ENCODE measurements around the gene ZNRF2. TPM values are rescaled to one million over a fixed set of nuclear protein-coding genes. Genes with fewer than 3 reads are reported as not detected.

Gene ZNRF2
- total RNA-seq, 4 donors from 2014 or later = 32.9 to 43.1 (median 35.4) TPM

DNA sequence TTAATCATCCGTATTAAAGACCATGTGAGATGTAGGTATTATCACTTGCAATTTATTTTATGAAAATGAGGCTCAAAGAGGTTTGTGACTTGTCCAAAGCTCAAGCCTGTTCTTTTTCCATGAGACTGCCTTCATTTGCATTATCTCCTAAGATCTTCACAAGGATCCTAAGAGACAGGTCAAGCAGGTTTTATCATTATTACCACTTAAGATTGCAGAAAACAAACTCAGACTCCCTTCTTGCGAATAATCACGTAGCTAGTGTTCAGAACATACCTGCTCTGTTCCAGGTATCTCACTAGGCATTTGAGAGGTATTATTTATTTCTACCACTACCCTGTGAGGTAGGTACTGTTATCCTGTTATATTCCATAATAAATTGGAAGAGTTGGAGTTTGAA is 64.8 kb downstream of the ZNRF2 start:
- WGBS, 2 donors = 60% methylated on average over 3 of the region's 3 CpGs
- no peak for DNase-seq (ENCODE audit: low spot score in 2 of 2)
- intact Hi-C loops (cut with DNase I; ENCODE audit: low total_unique reads) = no loop called here
- TF ChIP-seq POLR2A (IDR thresholded peaks at IDR 0.05) = no peak
- TF ChIP-seq, protein P1, sequence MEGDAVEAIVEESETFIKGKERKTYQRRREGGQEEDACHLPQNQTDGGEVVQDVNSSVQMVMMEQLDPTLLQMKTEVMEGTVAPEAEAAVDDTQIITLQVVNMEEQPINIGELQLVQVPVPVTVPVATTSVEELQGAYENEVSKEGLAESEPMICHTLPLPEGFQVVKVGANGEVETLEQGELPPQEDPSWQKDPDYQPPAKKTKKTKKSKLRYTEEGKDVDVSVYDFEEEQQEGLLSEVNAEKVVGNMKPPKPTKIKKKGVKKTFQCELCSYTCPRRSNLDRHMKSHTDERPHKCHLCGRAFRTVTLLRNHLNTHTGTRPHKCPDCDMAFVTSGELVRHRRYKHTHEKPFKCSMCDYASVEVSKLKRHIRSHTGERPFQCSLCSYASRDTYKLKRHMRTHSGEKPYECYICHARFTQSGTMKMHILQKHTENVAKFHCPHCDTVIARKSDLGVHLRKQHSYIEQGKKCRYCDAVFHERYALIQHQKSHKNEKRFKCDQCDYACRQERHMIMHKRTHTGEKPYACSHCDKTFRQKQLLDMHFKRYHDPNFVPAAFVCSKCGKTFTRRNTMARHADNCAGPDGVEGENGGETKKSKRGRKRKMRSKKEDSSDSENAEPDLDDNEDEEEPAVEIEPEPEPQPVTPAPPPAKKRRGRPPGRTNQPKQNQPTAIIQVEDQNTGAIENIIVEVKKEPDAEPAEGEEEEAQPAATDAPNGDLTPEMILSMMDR (IDR thresholded peaks at IDR 0.05) = no peak
- H3K4me3 ChIP-seq (ENCODE audit: low read depth, poor library complexity, severe bottlenecking) = no peak overlapping the region

DNA sequence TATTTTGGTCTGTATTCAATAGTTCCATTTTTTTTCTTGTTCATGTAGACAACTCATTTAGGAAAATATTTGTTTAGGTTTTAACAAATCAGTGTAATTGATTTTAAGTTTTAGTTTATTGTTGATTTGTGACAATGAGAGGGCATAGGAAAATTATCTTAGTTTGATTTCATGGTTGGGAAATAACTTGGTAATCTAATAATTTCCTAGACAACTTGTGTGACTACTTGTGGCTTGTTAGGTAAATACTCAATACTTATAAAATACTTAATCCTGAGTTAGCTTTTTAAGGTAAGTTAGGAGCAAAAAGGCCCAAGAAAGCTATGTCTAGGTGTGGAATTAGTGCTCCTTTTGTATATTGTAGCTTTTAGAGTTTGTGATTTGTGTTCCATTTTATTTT is 65.4 kb downstream of the ZNRF2 start:
- TF ChIP-seq POLR2A (IDR thresholded peaks at IDR 0.05) = no peak
- TF ChIP-seq, protein P1 (IDR thresholded peaks at IDR 0.05) = no peak
- no peak overlapping the region for H3K4me3 ChIP-seq (ENCODE audit: low read depth, poor library complexity, severe bottlenecking)
- intact Hi-C loops (cut with DNase I; ENCODE audit: low total_unique reads) = no loop called here
- DNase-seq (ENCODE audit: low spot score in 2 of 2) = no peak

DNA sequence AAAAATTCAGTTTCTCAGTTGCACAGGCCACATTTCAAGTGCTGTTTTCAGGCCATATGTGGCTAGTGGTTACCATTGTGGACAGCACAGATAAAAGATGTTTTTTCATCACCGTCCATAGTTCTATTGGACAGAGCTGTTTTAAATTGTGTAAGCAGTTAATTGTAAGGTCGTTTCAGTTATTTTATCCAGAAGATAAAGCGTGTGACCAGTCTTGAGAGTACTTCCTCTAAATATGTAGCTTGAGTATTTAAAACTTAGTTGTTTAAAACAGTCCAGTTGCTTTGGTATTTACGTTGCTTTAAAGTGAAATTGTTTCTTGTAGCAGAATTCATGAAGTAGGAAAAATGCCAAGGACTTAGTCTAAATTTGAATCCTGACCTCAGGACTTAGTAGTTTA is 66.9 kb downstream of the ZNRF2 start:
- no peak overlapping the region for H3K4me3 ChIP-seq (ENCODE audit: low read depth, poor library complexity, severe bottlenecking)

GRCh38 chr7:30351724-30352123 is 67.3 kb downstream of the ZNRF2 start:
- DNase-seq (ENCODE audit: low spot score in 2 of 2) = no peak

More for the DNA sequence above, 66.9 kb downstream of the ZNRF2 start:
- DNase-seq (ENCODE audit: low spot score in 2 of 2) = no peak
- intact Hi-C loops (cut with DNase I; ENCODE audit: low total_unique reads) = no loop called here
- WGBS, 2 donors = 53 to 56% methylated on average over 4 of the region's 4 CpGs
- no peak for TF ChIP-seq POLR2A (IDR thresholded peaks at IDR 0.05)
- TF ChIP-seq, protein P1 (IDR thresholded peaks at IDR 0.05) = no peak

GRCh38 chr7:30352169-30352568 is 67.8 kb downstream of the ZNRF2 start:
- TF ChIP-seq, protein P1 (IDR thresholded peaks at IDR 0.05) = no peak
- TF ChIP-seq POLR2A (IDR thresholded peaks at IDR 0.05) = no peak
- no peak overlapping the region for H3K4me3 ChIP-seq (ENCODE audit: low read depth, poor library complexity, severe bottlenecking)
- no peak for DNase-seq (ENCODE audit: low spot score in 2 of 2)
- intact Hi-C loops (cut with DNase I; ENCODE audit: low total_unique reads) = no loop called here
- WGBS, 2 donors = 77 to 78% methylated on average over 5 of the region's 5 CpGs

More at GRCh38 chr7:30351724-30352123, 67.3 kb downstream of the ZNRF2 start:
- intact Hi-C loops (cut with DNase I; ENCODE audit: low total_unique reads) = no loop called here
- no peak for TF ChIP-seq POLR2A (IDR thresholded peaks at IDR 0.05)
- TF ChIP-seq, protein P1 (IDR thresholded peaks at IDR 0.05) = no peak
- H3K4me3 ChIP-seq (ENCODE audit: low read depth, poor library complexity, severe bottlenecking) = no peak overlapping the region
- 25 to 33% methylated on average over 2 of the region's 2 CpGs for WGBS, 2 donors

DNA sequence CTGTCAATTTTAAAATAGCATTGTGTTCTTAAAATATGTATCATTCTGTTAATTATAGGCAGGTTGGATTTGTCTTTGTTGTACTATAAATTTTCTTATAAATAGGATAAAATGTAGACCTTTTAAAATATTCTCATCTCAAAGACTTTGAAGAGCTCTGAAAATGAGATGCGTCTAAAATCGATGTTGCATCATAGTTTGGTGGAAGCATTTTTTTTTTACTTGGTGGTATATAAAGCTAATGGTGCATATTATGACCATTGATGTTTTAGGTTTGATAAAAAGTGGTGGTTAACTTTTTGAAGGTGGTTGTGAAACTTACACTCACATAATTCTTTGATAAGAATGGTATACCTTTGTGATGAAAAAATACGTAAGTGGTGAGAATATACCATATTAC is 69.1 kb downstream of the ZNRF2 start:
- intact Hi-C loops (cut with DNase I; ENCODE audit: low total_unique reads) = no loop called here
- TF ChIP-seq, protein P1 (IDR thresholded peaks at IDR 0.05) = no peak
- TF ChIP-seq POLR2A (IDR thresholded peaks at IDR 0.05) = no peak
- WGBS, 2 donors = 95 to 96% methylated on average over 3 of the region's 3 CpGs
- DNase-seq (ENCODE audit: low spot score in 2 of 2) = no peak
- H3K4me3 ChIP-seq (ENCODE audit: low read depth, poor library complexity, severe bottlenecking) = no peak overlapping the region
